Measurements from ENCODE around the gene RPLP2. TPM values are rescaled to one million over a fixed set of nuclear protein-coding genes. Genes with fewer than 3 reads are reported as not detected.

RPLP2 gene
- total RNA-seq, 1 experiment from 2014 or later = 2,582 TPM

- H3K4me3 Mint-ChIP-seq = peak overlapping the region; percentile 52
- H3K27me3 Mint-ChIP-seq (ENCODE audit: low read depth) = no peaks in the 10 kb centered on the region
- peaks cover 12% of the 10 kb centered on the region for H3K36me3 Mint-ChIP-seq
- no peaks in the 10 kb centered on the region for H3K9me3 Mint-ChIP-seq
- POLR2A ChIA-PET = interaction anchor here (1.1 to 1.7 kb wide), 2 partner anchors 11 to 14 kb away, joined by 5 to 8 read pairs; no protein-coding TSS in a partner anchor
- no peak for DNase-seq (ENCODE audit: low spot score)
- H3K27ac Mint-ChIP-seq = peak overlapping the region; percentile 68; the same call in 1 of the 2 replicates
- CTCF ChIA-PET = interaction anchor here (0.6 to 3.3 kb wide), 23 partner anchors 10 to 229 kb away, joined by 3 to 13 read pairs (median 3); partner anchors contain the start of genes RPLP2, SLC25A22 and TMEM80
- no peak for ATAC-seq
- H3K4me1 Mint-ChIP-seq = peaks cover 28% of the 10 kb centered on the region
- TF ChIP-seq FOXP1 (CRISPR knock-in tag; IDR thresholded peaks at IDR 0.05; ENCODE audit: borderline replicate concordance) (peak; percentile 30; the same call in 1 of the 2 replicates), PRDM15 (CRISPR knock-in tag; IDR thresholded peaks at IDR 0.05) (no peak)
Observed at GRCh38 chr11:782264-783174, 27.2 kb upstream of the RPLP2 start.

DNA sequence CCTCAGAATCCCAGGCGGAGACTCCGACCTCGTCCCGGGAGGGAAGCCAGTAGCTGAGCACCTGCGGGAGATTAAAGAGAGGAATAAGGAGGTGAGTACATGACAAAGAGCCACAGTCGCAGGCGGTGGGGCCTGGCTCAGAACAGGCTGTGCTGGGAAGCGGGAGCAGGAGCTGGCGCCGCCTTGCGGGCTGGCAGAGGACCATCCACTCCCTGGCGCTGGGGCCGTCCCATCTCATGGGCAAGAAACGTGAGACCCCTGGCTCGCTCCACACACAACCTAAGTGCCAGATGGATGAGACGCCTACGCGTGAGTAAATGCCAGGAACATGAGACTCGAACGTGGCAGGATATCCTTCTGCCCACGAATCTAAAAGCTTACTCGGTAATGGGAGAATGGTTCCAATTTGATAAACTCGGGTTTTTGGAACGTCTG is 26.2 kb upstream of the RPLP2 start:
- CTCF ChIA-PET = interaction anchor here (0.6 to 3.3 kb wide), 26 partner anchors 11 to 277 kb away, joined by 3 to 13 read pairs (median 4); partner anchors contain the start of genes RPLP2, SLC25A22, TALDO1 and TMEM80
- no peaks in the 10 kb centered on the region for H3K27me3 Mint-ChIP-seq (ENCODE audit: low read depth)
- ATAC-seq = peak; percentile 94
- DNase-seq (ENCODE audit: low spot score) = peak; percentile 97
- POLR2A ChIA-PET = interaction anchor here (0.7 to 1.7 kb wide), 3 partner anchors 9 to 138 kb away, joined by 3 to 8 read pairs (median 5); no protein-coding TSS in a partner anchor
- peaks cover 28% of the 10 kb centered on the region for H3K4me1 Mint-ChIP-seq
- peak overlapping the region; percentile 97 for H3K27ac Mint-ChIP-seq
- no peaks in the 10 kb centered on the region for H3K9me3 Mint-ChIP-seq
- peak overlapping the region; percentile 52 for H3K4me3 Mint-ChIP-seq
- TF ChIP-seq ARID4B (CRISPR knock-in tag; IDR thresholded peaks at IDR 0.05; ENCODE audit: borderline replicate concordance) (no peak), GABPB1 (CRISPR knock-in tag; IDR thresholded peaks at IDR 0.05) (no peak), CTCF (IDR thresholded peaks at IDR 0.05) (peak; percentile 57), SMAD3 (CRISPR knock-in tag; IDR thresholded peaks at IDR 0.05; ENCODE audit: borderline replicate concordance) (0 out of 2 replicates have a peak, but pooled peaks have one; percentile 16), TCF7 (CRISPR knock-in tag; IDR thresholded peaks at IDR 0.05; ENCODE audit: low read depth) (no peak), SP1 (CRISPR knock-in tag; conservative IDR thresholded peaks at IDR 0.05) (peak; percentile 73), USF2 (CRISPR knock-in tag; IDR thresholded peaks at IDR 0.05) (peak; percentile 28; the same call in 1 of the 2 replicates), ETV6 (CRISPR knock-in tag; IDR thresholded peaks at IDR 0.05) (peak; percentile 78), FOXJ3 (CRISPR knock-in tag; IDR thresholded peaks at IDR 0.05; ENCODE audit: borderline replicate concordance) (no peak), ZNF423 (CRISPR knock-in tag; IDR thresholded peaks at IDR 0.05) (peak; percentile 73), ZNF671 (CRISPR knock-in tag; IDR thresholded peaks at IDR 0.05) (no peak)
- TF ChIP-seq, protein P1, sequence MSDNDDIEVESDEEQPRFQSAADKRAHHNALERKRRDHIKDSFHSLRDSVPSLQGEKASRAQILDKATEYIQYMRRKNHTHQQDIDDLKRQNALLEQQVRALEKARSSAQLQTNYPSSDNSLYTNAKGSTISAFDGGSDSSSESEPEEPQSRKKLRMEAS (CRISPR knock-in tag; IDR thresholded peaks at IDR 0.05) = peak; percentile 78
- peaks cover 12% of the 10 kb centered on the region for H3K36me3 Mint-ChIP-seq
